NCI-H1105 treated with DMSO at 0.1 percent for 48 hours (cell line): ENCODE measurements around the gene COX4I1.
"Not testable (repeated sequence)": the region's sequence is repeated elsewhere in the genome, so short reads cannot be mapped to it uniquely, and the experiment has no call there.

ENCODE experiments used
- DNase-seq: peaks from one replicate; lab custom pipeline; 2025; lab: John Stamatoyannopoulos, UW

Gene COX4I1

GRCh38 chr16:85824161-85825135 is 25.0 kb downstream of the COX4I1 start:
- no peak for DNase-seq

GRCh38 chr16:85825326-85825725 is 25.8 kb downstream of the COX4I1 start:
- no peak for DNase-seq

GRCh38 chr16:85826686-85827247 is 27.3 kb downstream of the COX4I1 start:
- DNase-seq: no peak

- DNase-seq: no peak
Measured at GRCh38 chr16:85828166-85828565, 28.7 kb downstream of the COX4I1 start.

GRCh38 chr16:85829171-85829719 is 29.8 kb downstream of the COX4I1 start:
- no peak for DNase-seq

GRCh38 chr16:85829751-85830445 is 30.4 kb downstream of the COX4I1 start:
- no peak for DNase-seq

- no peak for DNase-seq
Measured at GRCh38 chr16:85830821-85831220, 31.3 kb downstream of the COX4I1 start.

- DNase-seq: no peak
Measured at GRCh38 chr16:85832570-85833218, 33.2 kb downstream of the COX4I1 start.

GRCh38 chr16:85833219-85833920 is 33.9 kb downstream of the COX4I1 start:
- no peak for DNase-seq

- DNase-seq: no peak
Measured at GRCh38 chr16:85834741-85835140, 35.2 kb downstream of the COX4I1 start.

GRCh38 chr16:85835227-85835751 is 35.8 kb downstream of the COX4I1 start:
- no peak for DNase-seq

- DNase-seq: no peak
Measured at GRCh38 chr16:85835956-85836705, 36.6 kb downstream of the COX4I1 start.

- DNase-seq: no peak
Measured at GRCh38 chr16:85836706-85837582, 37.4 kb downstream of the COX4I1 start.

- DNase-seq: not testable (repeated sequence)
Measured at GRCh38 chr16:85837654-85838053, 38.2 kb downstream of the COX4I1 start.

GRCh38 chr16:85838381-85838780 is 38.9 kb downstream of the COX4I1 start:
- no peak for DNase-seq

- no peak for DNase-seq
Measured at GRCh38 chr16:85838876-85839585, 39.5 kb downstream of the COX4I1 start.

- no peak for DNase-seq
Measured at GRCh38 chr16:85839681-85840240, 40.3 kb downstream of the COX4I1 start.

GRCh38 chr16:85840395-85840794 is 40.9 kb downstream of the COX4I1 start:
- no peak for DNase-seq
